RWPE1 (cell line): ENCODE results near the gene F10.

ENCODE experiments used
- CTCF ChIA-PET: fragments of 350-600 bp; sonication (Branson Sonifier 250); formaldehyde crosslinking; extraction: SDS; loops from one replicate; lab custom pipeline; 2021; lab: Yijun Ruan, JAX
- POLR2A ChIA-PET: fragments of 400-600 bp; formaldehyde crosslinking; extraction: SDS; loops from one replicate; lab custom pipeline; 2020; ENCODE audit warnings: antibody characterized with exemption; ENCODE audit not compliant: low non-redundant PET; lab: Yijun Ruan, JAX
- DNase-seq: peaks from one replicate; pipeline ENCODE4 v3.0.0; 2012; ENCODE audit warnings: low spot score
- H3K27ac ChIP-seq: fragments of 450-650 bp; 2 replicates; pipeline ENCODE4 v1.5.1; 2017
- CTCF ChIP-seq: fragments of 450-650 bp; conservative IDR thresholded peaks from 2 replicates; pipeline ENCODE4 v1.5.1; 2017; ENCODE audit warnings: low read depth, mild to moderate bottlenecking

Gene F10

GRCh38 chr13:113090415-113090770, 32.2 kb upstream of the F10 start:
- ChIA-PET POLR2A (no interaction called here), CTCF (no interaction called here)
- TF ChIP-seq CTCF = no peak
- no peak for DNase-seq
- H3K27ac ChIP-seq = no peak overlapping the region

- CTCF ChIA-PET = no interaction called here
- no peak for TF ChIP-seq CTCF
- no peak overlapping the region for H3K27ac ChIP-seq
- POLR2A ChIA-PET = no interaction called here
- no peak for DNase-seq
These were observed 31.8 kb upstream of the F10 start for GRCh38 chr13:113090806-113091205.

GRCh38 chr13:113091211-113091771, 31.3 kb upstream of the F10 start:
- H3K27ac ChIP-seq = no peak overlapping the region
- POLR2A ChIA-PET = no interaction called here
- no peak for DNase-seq
- no peak for TF ChIP-seq CTCF
- CTCF ChIA-PET = no interaction called here

- ChIA-PET CTCF (no interaction called here), POLR2A (no interaction called here)
- no peak overlapping the region for H3K27ac ChIP-seq
- no peak for DNase-seq
- TF ChIP-seq CTCF = no peak
These were observed 30.5 kb upstream of the F10 start for GRCh38 chr13:113091891-113092775.

GRCh38 chr13:113092776-113093579, 29.6 kb upstream of the F10 start:
- TF ChIP-seq CTCF = no peak
- POLR2A ChIA-PET = no interaction called here
- DNase-seq = no peak
- H3K27ac ChIP-seq = no peak overlapping the region
- CTCF ChIA-PET = no interaction called here
